ENCODE data around the gene HLA-B.
A peak's percentile ranks its signal among the peaks of the same experiment; 100 is the strongest.

HLA-B gene

GRCh38 chr6:31340228-31340627 lies 16.8 kb downstream of the HLA-B start:
- no peak for TF ChIP-seq JUND (IDR thresholded peaks at IDR 0.05; ENCODE audit: low read depth)
- in situ Hi-C loops (cut with HindIII; ENCODE audit: low pct_unique_long_range_greater_than_20kb, low sequenced_read_pairs), result no loop called here
- DNase-seq (ENCODE audit: low read depth in 1 of 2, low spot score in 1 of 2), result no peak

GRCh38 chr6:31339210-31339609 lies 17.8 kb downstream of the HLA-B start:
- no peak for TF ChIP-seq JUND (IDR thresholded peaks at IDR 0.05; ENCODE audit: low read depth)
- DNase-seq (ENCODE audit: low read depth in 1 of 2, low spot score in 1 of 2), result no peak
- in situ Hi-C loops (cut with HindIII; ENCODE audit: low pct_unique_long_range_greater_than_20kb, low sequenced_read_pairs), result no loop called here

- in situ Hi-C loops (cut with HindIII; ENCODE audit: low pct_unique_long_range_greater_than_20kb, low sequenced_read_pairs), result no loop called here
- no peak for TF ChIP-seq JUND (IDR thresholded peaks at IDR 0.05; ENCODE audit: low read depth)
- DNase-seq (ENCODE audit: low read depth in 1 of 2, low spot score in 1 of 2), result peak in 1 of 2 experiments; percentile 75
Measured at GRCh38 chr6:31336896-31337496, 20.0 kb downstream of the HLA-B start.

GRCh38 chr6:31332637-31333602 lies 24.1 kb downstream of the HLA-B start:
- no peak for TF ChIP-seq JUND (IDR thresholded peaks at IDR 0.05; ENCODE audit: low read depth)
- in situ Hi-C loops (cut with HindIII; ENCODE audit: low pct_unique_long_range_greater_than_20kb, low sequenced_read_pairs), result no loop called here
- DNase-seq (ENCODE audit: low read depth in 1 of 2, low spot score in 1 of 2), result no peak

- DNase-seq (ENCODE audit: low read depth in 1 of 2, low spot score in 1 of 2), result no peak
- TF ChIP-seq JUND (IDR thresholded peaks at IDR 0.05; ENCODE audit: low read depth), result no peak
- in situ Hi-C loops (cut with HindIII; ENCODE audit: low pct_unique_long_range_greater_than_20kb, low sequenced_read_pairs), result no loop called here
Measured at GRCh38 chr6:31328355-31328960, 28.5 kb downstream of the HLA-B start.

GRCh38 chr6:31321820-31322219 lies 35.2 kb downstream of the HLA-B start:
- DNase-seq (ENCODE audit: low read depth in 1 of 2, low spot score in 1 of 2), result peak in 1 of 2 experiments; percentile 20
- in situ Hi-C loops (cut with HindIII; ENCODE audit: low pct_unique_long_range_greater_than_20kb, low sequenced_read_pairs), result no loop called here
- TF ChIP-seq JUND (IDR thresholded peaks at IDR 0.05; ENCODE audit: low read depth), result no peak

GRCh38 chr6:31321005-31321707 lies 35.8 kb downstream of the HLA-B start:
- no peak for TF ChIP-seq JUND (IDR thresholded peaks at IDR 0.05; ENCODE audit: low read depth)
- no peak for DNase-seq (ENCODE audit: low read depth in 1 of 2, low spot score in 1 of 2)
- in situ Hi-C loops (cut with HindIII; ENCODE audit: low pct_unique_long_range_greater_than_20kb, low sequenced_read_pairs), result no loop called here

- in situ Hi-C loops (cut with HindIII; ENCODE audit: low pct_unique_long_range_greater_than_20kb, low sequenced_read_pairs), result no loop called here
- TF ChIP-seq JUND (IDR thresholded peaks at IDR 0.05; ENCODE audit: low read depth), result no peak
- no peak for DNase-seq (ENCODE audit: low read depth in 1 of 2, low spot score in 1 of 2)
Measured at GRCh38 chr6:31317036-31317435, 39.9 kb downstream of the HLA-B start.

- in situ Hi-C loops (cut with HindIII; ENCODE audit: low pct_unique_long_range_greater_than_20kb, low sequenced_read_pairs), result no loop called here
- DNase-seq (ENCODE audit: low read depth in 1 of 2, low spot score in 1 of 2), result no peak
- TF ChIP-seq JUND (IDR thresholded peaks at IDR 0.05; ENCODE audit: low read depth), result no peak
Measured at GRCh38 chr6:31309641-31310040, 47.3 kb downstream of the HLA-B start.

GRCh38 chr6:31308845-31309175 lies 48.2 kb downstream of the HLA-B start:
- DNase-seq (ENCODE audit: low read depth in 1 of 2, low spot score in 1 of 2), result no peak
- TF ChIP-seq JUND (IDR thresholded peaks at IDR 0.05; ENCODE audit: low read depth), result no peak
- in situ Hi-C loops (cut with HindIII; ENCODE audit: low pct_unique_long_range_greater_than_20kb, low sequenced_read_pairs), result no loop called here

- in situ Hi-C loops (cut with HindIII; ENCODE audit: low pct_unique_long_range_greater_than_20kb, low sequenced_read_pairs), result no loop called here
- DNase-seq (ENCODE audit: low read depth in 1 of 2, low spot score in 1 of 2), result peak; percentile 85 to 97
- TF ChIP-seq JUND (IDR thresholded peaks at IDR 0.05; ENCODE audit: low read depth), result no peak
Measured at GRCh38 chr6:31308050-31308844, 48.7 kb downstream of the HLA-B start.

- DNase-seq (ENCODE audit: low read depth in 1 of 2, low spot score in 1 of 2), result peak; percentile 3 to 30
- TF ChIP-seq JUND (IDR thresholded peaks at IDR 0.05; ENCODE audit: low read depth), result no peak
- in situ Hi-C loops (cut with HindIII; ENCODE audit: low pct_unique_long_range_greater_than_20kb, low sequenced_read_pairs), result no loop called here
Measured at GRCh38 chr6:31307669-31308049, 49.3 kb downstream of the HLA-B start.

Data from T47D (cell line).